Measurements from ENCODE around the gene PLIN1.

GRCh38 chr15:89628301-89628700, 50.9 kb downstream of the PLIN1 start:
- TF ChIP-seq EZH2 (IDR thresholded peaks at IDR 0.05; ENCODE audit: borderline replicate concordance), result no peak
- TF ChIP-seq, protein P1, sequence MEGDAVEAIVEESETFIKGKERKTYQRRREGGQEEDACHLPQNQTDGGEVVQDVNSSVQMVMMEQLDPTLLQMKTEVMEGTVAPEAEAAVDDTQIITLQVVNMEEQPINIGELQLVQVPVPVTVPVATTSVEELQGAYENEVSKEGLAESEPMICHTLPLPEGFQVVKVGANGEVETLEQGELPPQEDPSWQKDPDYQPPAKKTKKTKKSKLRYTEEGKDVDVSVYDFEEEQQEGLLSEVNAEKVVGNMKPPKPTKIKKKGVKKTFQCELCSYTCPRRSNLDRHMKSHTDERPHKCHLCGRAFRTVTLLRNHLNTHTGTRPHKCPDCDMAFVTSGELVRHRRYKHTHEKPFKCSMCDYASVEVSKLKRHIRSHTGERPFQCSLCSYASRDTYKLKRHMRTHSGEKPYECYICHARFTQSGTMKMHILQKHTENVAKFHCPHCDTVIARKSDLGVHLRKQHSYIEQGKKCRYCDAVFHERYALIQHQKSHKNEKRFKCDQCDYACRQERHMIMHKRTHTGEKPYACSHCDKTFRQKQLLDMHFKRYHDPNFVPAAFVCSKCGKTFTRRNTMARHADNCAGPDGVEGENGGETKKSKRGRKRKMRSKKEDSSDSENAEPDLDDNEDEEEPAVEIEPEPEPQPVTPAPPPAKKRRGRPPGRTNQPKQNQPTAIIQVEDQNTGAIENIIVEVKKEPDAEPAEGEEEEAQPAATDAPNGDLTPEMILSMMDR (IDR thresholded peaks at IDR 0.05; ENCODE audit: poor library complexity), result no peak
